HG03442 (cell line): ENCODE measurements around the gene UNC79.
"Not testable (repeated sequence)": the region's sequence is repeated elsewhere in the genome, so short reads cannot be mapped to it uniquely, and the experiment has no call there.

Experiments used
- ATAC-seq: cut with Tn5 transposase; IDR thresholded peaks from one replicate; pipeline ENCODE4 v1.9.1; 2021; ENCODE audit warnings: mild to moderate bottlenecking, moderate library complexity; ENCODE audit not compliant: unreplicated experiment

Gene UNC79

GRCh38 chr14:93493054-93493453 lies 62.3 kb downstream of the UNC79 start:
- no peak for ATAC-seq

DNA sequence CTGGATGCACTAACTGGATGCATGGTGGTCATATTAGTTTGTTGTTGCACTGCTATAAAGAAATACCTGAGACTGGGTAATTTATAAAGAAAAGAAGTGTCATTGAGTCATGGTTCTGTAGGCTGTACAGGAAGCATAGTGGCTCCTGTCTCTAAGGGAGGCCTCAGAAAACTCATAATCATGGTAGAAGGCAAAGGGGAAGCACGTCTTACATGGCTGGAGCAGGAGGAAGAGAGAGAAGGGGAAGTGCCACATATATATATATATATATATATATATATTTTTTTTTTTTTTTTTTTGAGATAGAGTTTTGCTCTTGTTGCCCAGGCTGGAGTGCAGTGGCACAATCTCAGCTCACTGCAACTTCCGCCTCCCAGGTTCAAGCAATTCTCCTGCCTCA lies 62.9 kb downstream of the UNC79 start:
- ATAC-seq: not testable (repeated sequence)

GRCh38 chr14:93496856-93497741 lies 66.4 kb downstream of the UNC79 start:
- no peak for ATAC-seq

DNA sequence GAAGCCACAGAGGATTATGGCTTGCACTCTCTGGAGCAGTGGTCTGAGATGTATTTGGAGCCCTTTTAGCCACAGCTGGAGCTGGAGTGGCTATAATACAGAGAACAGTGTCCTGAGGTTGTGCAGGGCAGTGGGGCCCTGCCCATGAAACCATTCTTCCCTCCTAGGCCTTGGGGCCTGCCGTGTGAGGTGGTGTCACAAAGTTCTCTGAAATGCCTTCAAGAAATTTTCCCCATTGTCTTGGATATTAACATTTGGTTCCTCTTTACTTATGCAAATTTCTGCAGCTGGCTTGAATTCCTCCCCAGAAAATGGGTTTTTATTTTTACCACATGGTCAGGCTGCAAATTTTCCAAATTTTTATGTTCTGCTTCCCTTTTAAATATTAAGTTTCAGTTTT lies 79.3 kb downstream of the UNC79 start:
- no peak for ATAC-seq

DNA sequence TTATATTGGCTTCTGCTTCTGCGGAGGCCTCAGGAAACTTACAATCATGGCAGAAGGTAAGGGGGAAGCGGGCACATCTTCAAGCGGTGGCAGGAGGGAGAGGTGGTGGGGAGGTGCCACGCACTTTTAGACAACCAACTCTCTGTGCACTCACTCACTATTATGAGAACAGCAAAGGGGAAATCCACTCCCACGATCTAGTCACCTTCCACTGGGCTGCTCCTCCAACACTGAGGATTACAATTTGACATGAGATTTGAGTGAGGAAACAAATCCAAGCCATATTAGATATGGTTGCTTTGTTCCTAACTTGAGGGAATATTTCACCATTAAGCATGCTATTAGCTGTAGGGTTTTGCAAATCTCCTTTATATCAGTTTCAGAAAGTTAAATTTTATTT lies 80.3 kb downstream of the UNC79 start:
- ATAC-seq: no peak

GRCh38 chr14:93520053-93520607 lies 89.4 kb downstream of the UNC79 start:
- no peak for ATAC-seq

DNA sequence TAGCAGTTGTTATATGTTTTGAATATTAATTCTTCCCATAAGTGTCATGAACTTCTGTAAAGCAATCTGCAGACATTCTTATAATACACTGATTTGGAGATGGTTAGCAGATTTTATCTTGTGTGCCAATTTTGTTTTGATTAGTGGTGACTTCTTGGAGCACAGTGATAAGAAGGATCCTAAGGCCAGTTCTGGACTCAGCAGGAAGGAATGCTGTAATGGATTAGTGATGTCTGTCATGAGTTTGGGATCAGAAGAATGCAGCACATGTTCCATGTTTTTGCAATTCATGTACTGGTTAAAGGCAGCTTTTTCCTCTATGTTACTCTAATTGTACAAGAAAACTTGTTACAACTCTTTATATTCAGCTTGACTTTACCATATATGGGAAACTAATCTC lies 91.5 kb downstream of the UNC79 start:
- ATAC-seq: no peak

- ATAC-seq: not testable (repeated sequence)
Measured at GRCh38 chr14:93525216-93525615, 94.5 kb downstream of the UNC79 start.

DNA sequence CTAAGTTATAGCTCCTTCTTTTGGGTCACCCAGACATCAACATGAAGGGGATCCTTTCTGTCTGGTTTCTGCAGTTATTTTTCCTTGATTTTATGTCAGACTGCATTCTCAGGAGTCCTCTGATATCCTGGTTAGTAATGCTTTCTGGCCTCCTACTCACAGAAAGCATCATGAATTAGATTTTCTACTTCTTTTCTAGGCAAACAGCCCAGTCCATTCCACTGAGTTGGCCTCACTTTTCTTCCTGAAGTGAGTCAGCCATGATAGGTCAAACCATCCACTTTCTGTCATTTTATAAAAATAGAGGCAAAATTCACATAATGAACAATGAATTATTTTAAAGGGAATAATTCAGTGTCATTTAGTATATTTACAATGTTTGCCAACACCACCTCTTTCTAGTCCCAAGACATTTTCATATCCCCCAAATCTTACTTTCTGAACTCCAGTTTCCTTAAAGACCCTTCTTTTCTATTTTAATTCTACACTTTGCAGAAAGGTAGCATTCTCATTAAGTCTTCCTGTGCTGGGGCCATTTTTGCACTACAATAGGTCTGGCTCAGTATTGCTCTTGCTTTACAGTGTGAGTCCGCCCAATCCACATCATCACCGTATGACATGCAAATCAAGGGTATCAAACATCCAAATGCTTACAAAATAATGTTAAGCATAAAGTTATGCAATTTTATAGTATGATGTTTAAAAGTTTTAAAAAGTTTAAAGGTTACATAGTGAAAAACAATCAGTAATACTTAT lies 95.1 kb downstream of the UNC79 start:
- ATAC-seq: no peak

- no peak for ATAC-seq
Measured at GRCh38 chr14:93527203-93527607, 96.5 kb downstream of the UNC79 start.

DNA sequence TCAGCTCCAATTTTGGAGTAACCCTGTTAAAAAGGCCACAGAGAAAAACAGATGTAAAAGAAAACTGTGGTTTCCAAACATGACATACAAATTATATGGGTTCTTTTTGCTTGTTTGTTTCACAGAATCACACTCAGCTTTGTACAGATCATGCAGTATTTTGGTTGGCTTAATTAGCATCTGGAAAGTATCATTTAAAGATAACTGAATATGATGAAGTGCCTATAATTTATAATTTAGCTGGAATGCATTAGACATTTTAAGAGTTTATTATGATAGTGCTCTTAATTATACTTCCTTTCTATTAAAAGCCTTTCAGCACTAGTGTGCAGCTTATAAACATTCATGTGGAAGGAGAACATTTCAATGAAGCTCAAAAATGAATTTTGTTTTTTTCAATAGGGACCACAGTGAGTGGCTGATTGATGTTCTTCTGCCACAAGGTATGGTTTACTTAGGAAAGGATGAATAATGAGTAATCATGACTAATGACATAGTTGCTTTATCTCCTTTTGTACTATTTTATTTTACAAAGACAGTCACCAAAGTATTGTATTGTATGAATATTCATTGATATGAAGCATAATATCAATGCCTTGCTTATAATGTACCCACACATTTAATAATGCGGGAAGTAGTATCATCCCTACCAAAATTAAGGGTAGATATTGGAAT lies 98.3 kb downstream of the UNC79 start:
- ATAC-seq: no peak

DNA sequence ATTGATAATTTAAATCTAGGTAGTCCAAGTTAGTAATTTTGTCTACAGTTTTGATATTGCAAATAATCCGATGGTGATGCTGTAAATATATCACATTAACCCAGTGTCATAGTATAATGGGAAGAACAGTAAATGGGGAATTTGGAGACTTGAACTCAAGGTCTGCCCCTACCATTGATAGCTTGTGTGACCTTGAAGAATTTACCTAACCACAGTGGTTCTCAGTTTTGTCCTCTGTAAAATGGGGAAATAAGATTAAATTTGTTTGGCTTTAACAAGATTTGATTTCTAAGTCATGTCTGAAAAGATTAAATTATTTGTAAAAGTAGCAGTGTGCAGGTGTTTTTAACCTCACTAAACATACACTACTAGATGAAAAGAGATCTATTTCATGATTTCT lies 100.9 kb downstream of the UNC79 start:
- ATAC-seq: no peak

DNA sequence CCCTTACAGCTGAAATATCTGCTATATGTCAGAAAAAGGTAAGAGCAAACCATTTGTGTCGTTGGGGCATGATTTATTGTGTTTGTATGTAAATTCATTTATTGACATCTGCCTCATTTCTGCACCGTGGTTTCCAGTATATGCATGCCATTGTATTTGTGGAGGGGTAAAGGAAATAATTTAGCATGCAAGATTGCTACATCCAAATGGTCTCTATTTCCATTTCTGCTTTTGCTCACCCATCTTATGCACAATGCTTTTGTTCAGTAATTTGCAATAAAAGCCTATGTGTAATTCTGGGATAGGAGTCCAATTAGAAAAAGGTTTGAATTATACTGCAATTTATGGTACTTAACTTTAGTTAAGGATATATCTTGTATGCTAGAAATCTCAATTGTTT lies 101.8 kb downstream of the UNC79 start:
- no peak for ATAC-seq

DNA sequence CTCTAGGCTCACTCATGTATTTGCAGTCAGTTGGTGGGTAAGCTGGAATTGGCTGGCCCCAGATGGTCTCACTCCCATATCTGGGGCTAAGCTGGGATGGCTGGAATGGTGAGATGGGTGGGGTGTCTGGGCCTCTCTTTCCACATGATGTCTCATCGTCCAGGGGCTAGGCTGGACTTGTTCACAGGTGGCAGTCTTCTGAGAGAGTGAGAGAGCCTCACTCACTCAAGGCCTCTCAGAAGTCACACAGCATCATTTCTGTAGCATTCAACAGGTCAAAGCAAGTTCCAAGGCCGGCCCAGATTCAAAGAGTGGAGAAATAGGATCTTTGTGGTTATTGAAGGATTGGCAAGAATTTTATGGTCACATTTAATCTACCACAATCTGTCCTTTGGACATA lies 102.7 kb downstream of the UNC79 start:
- ATAC-seq: peak; percentile 22

DNA sequence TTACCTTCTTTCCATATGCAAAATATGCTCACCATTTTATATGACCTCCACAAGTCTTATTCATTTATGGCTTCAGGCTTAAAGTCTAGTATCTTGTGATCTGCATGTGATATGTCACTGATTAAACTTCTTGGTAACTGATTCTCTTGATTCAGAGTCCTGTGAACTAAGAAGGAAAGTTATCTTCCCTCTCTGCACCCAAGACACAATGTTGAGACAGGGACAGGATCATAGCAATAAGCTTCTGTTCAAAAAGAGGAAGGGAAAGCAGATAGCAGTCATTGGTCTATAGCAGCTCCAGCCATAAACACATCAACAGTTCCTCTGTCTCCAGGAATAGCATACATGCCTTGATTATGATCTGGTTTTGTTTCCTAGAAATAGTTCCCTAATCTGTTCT lies 103.1 kb downstream of the UNC79 start:
- ATAC-seq: peak; percentile 76

GRCh38 chr14:93535537-93535936 lies 104.8 kb downstream of the UNC79 start:
- no peak for ATAC-seq

DNA sequence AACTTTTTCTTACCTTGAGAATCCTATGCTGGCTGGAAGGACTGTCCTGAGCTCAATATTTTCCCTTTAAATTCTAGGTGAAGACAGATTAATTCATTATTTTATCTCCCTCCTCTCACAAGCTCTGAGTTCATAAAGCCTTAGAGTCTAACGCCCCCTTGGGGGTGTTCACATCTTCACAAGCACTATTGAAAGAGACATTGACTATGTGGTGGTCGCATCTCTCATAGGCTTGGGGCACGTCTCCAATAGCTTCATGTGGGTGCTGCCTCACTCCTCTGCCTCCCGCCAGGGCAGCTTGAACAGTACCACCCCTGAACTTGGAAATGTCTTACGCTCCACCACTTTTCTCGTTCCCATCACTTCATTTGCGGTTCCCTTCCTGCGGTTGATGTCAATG lies 106.2 kb downstream of the UNC79 start:
- ATAC-seq: no peak

DNA sequence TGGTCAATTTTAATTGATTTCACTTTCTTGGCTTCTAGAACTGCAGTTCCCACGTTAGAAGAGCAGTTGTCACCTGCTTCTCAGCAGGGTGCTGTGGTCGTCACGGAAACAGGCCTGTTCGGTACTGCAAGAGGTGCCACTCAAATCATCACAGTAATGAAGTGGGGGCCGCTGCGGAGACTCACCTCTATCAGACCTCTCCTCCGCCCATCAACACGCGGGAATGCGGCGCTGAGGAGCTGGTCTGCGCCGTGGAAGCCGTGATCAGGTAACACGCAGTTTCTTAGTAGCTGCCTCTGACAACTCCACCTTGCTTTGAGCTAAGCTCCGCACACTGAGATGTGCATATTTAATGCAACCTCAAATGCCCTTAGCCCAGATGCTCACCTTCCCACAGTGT lies 107.2 kb downstream of the UNC79 start:
- ATAC-seq: no peak

DNA sequence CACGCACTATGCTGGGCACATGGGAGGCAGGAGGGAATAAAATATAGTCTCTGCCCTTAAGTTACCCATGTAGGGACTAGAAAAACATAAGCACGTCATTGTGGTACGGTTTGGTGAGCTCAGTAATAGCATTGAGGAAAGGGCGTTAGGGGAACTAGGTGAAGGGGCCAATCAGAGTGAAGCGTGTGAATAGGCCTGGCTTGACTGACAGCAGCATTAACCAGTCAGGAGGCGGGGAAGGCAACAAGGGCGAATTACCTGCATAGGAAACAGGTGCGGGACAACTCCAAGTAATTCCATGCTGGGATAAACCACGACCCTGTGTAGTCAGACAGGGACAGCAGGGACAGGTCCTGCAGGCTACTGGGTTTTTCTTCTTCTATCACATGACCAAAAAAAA lies 107.7 kb downstream of the UNC79 start:
- no peak for ATAC-seq

GRCh38 chr14:93540235-93540634 lies 109.5 kb downstream of the UNC79 start:
- ATAC-seq: no peak

GRCh38 chr14:93543766-93544165 lies 113.0 kb downstream of the UNC79 start:
- no peak for ATAC-seq
